Common myeloid progenitor, CD34-positive (primary cell): ENCODE measurements around the gene HLX.

Experiments used
- CTCF ChIA-PET: fragments of 350-600 bp; sonication (Branson Sonifier 250); formaldehyde crosslinking; loops from one replicate; lab custom pipeline; 2021; ENCODE audit warnings: antibody characterized with exemption; lab: Charles Lee
- POLR2A ChIA-PET: fragments of 350-600 bp; sonication (Branson Sonifier 250); formaldehyde crosslinking; loops from one replicate; lab custom pipeline; 2021; ENCODE audit warnings: antibody characterized with exemption; lab: Charles Lee
- DNase-seq, 3 donors: peaks; one replicate each; pipeline versions ENCODE4 v3.0.0 to v3.0.0-alpha.2; 2013
- H3K27ac ChIP-seq, 2 experiments: 1 replicate in 1 of 2; 2 replicates in 1 of 2; pipeline ENCODE4 v1.7.0; 2013; ENCODE audit warnings: inconsistent platforms in 2 of 2, low read length in 2 of 2, mild to moderate bottlenecking in 2 of 2, low read depth in 1 of 2, moderate library complexity in 1 of 2; ENCODE audit not compliant: severe bottlenecking in 2 of 2, insufficient read depth in 1 of 2, poor library complexity in 1 of 2
- H3K27me3 ChIP-seq, 5 experiments: replicated peaks in 2 of 5; 1 replicate in 3 of 5; 2 replicates in 2 of 5; pipeline versions ENCODE4 v1.6.1 to v1.7.0; 2013; ENCODE audit warnings: low read length in 4 of 5, mild to moderate bottlenecking in 2 of 5, moderate library complexity in 2 of 5, inconsistent platforms in 1 of 5; ENCODE audit not compliant: insufficient read depth in 5 of 5, control insufficient read depth in 4 of 5
- H3K36me3 ChIP-seq, 4 experiments: 1 replicate in 2 of 4; 2 replicates in 2 of 4; pipeline versions ENCODE4 v1.6.1 to v1.7.0; 2013; ENCODE audit warnings: low read length in 3 of 4, control low read depth in 1 of 4, mild to moderate bottlenecking in 1 of 4; ENCODE audit not compliant: control insufficient read depth in 4 of 4, insufficient read depth in 4 of 4
- H3K4me1 ChIP-seq, 4 experiments: 1 replicate in 3 of 4; 2 replicates in 1 of 4; pipeline versions ENCODE4 v1.6.1 to v1.7.1; 2013; ENCODE audit warnings: low read length in 3 of 4, mild to moderate bottlenecking in 3 of 4, control low read depth in 1 of 4, inconsistent platforms in 1 of 4, moderate library complexity in 1 of 4; ENCODE audit not compliant: control insufficient read depth in 4 of 4, insufficient read depth in 4 of 4; ENCODE audit errors: control extremely low read depth in 1 of 4
- H3K4me3 ChIP-seq, 7 experiments: 1 replicate in 4 of 7; 2 replicates in 3 of 7; pipeline versions ENCODE4 v1.5.1 to v1.7.0; 2013; ENCODE audit warnings: mild to moderate bottlenecking in 7 of 7, low read length in 6 of 7, moderate library complexity in 6 of 7, inconsistent platforms in 2 of 7, low read depth in 2 of 7, control low read depth in 1 of 7; ENCODE audit not compliant: insufficient read depth in 4 of 7, control insufficient read depth in 1 of 7; ENCODE audit errors: extremely low read depth in 1 of 7
- H3K9me3 ChIP-seq, 5 experiments: 1 replicate in 4 of 5; 2 replicates in 1 of 5; pipeline versions ENCODE4 v1.6.1 to v1.7.1; 2013; ENCODE audit warnings: low read length in 4 of 5, mild to moderate bottlenecking in 2 of 5, inconsistent platforms in 1 of 5, low read depth in 1 of 5, moderate library complexity in 1 of 5; ENCODE audit not compliant: control insufficient read depth in 4 of 5, insufficient read depth in 2 of 5; ENCODE audit errors: control extremely low read depth in 1 of 5
- WGBS: methylation state at CpG from one replicate; pipeline ENCODE4 v1.1.5; 2013; ENCODE audit not compliant: insufficient coverage; 5-methylcytosine and 5-hydroxymethylcytosine counted together

Gene HLX

DNA sequence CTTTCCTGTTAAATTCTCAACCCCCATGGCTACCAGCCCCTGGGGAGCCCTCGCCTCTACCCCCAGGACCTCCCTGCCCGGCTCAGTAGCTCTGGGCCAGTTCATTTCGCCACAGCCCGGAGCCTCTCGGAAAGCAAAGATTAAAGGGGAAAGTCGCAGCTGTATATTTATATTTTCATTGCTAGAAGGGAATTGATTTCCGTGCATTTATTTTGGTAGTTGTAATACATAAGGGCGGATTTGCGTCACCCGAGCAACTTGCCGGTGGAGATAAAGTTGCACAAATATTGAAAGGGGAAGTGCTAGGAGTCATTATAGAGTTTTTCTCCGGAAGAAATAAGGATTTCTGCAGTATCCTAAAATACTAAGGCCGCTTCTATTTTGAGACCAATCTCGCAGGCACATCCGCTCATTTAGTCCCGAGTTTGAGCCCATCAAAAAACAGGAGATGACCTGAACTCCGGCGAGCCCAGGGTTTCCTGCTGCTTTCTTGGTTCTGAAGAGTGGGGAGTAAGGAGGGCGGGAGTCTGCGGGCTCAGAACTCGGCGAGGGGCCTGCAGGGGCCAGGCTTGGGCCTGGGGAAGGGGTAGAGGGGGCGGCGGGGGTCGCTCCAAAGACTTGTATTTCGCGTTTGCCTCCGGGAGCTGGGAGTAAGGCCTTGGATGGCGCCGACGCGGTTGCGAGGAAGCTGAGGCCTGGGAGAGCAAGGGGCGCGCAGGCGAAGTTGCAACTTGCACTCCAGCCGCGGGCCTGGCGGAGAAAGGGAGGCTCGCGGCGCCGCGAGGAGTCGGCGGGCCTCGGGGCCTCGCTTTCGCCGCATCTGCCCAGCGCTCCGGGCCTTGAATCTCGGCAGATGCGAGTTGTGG is 2.5 kb upstream of the HLX start:
- Histone ChIP-seq H3K4me1 (peaks cover 21 to 53% (median 50%) of the 10 kb centered on the region in 4 experiments), H3K9me3 (no peaks in the 10 kb centered on the region), H3K27me3 (peaks cover 0 to 2% (median 0%) of the 10 kb centered on the region in 5 experiments), H3K4me3 (peak overlapping the region in 6 of 7 experiments; percentile 35 to 93 (median 82)), H3K36me3 (peaks cover 0 to 2% (median 0%) of the 10 kb centered on the region in 4 experiments), H3K27ac (peak overlapping the region; percentile 81 to 88)
- ChIA-PET POLR2A (interaction anchor here (1.4 to 1.5 kb wide), 2 partner anchors 38 to 156 kb away, joined by 4 to 5 read pairs; no protein-coding TSS in a partner anchor), CTCF (interaction anchor here (0.9 to 3.9 kb wide), 19 partner anchors 9 to 1579 kb away, joined by 3 to 61 read pairs (median 5); no protein-coding TSS in a partner anchor)
- WGBS, result under 1% methylated on average over 38 of the region's 54 CpGs
- DNase-seq, result peak; percentile 88 to 92 (median 92)

DNA sequence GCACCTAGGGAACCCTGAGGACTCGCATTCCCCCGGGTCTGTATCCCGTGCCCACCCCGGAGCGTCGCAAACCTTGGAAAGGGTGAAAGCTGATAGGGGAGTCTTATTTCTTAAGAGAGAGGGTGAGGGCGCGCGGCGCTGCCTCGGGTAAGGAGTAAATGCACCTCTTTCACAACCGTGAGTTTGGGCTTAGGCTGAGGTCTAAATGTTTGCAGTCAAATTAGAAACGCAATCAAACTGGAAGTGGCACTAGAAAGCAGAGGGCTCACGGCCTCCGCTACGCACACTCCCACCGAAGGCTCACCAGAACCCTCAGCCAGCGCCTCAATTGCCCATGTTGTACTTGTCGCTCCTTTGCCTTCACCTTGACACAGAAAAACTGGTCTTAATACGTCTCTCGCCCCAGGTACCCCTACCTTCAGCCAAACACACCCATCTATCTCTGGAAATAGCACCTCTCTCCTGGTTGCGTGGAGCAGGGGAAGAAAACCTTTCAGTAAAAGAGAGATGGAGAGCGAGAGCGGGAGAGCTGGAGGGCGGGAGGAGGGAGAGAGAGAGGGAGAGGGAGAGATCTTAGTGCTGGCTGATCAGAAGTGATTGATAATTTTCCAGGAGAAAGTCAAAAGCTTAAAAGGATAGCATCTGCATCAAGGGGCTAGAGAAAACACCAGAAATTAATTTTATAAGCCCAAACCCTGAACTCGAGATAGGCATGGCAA is 1.7 kb upstream of the HLX start:
- Histone ChIP-seq H3K27me3 (peaks cover 0 to 2% (median 0%) of the 10 kb centered on the region in 5 experiments), H3K36me3 (peaks cover 0 to 10% (median 0%) of the 10 kb centered on the region in 4 experiments), H3K4me1 (peaks cover 21 to 61% (median 58%) of the 10 kb centered on the region in 4 experiments), H3K27ac (peak overlapping the region; percentile 81 to 88), H3K4me3 (peak overlapping the region in 6 of 7 experiments; percentile 35 to 93 (median 82)), H3K9me3 (no peaks in the 10 kb centered on the region)
- ChIA-PET POLR2A (interaction anchor here (0.5 to 0.6 kb wide), 2 partner anchors 55 to 115 kb away, joined by 3 read pairs; no protein-coding TSS in a partner anchor), CTCF (interaction anchor here (0.9 to 3.0 kb wide), 6 partner anchors 13 to 297 kb away, joined by 3 to 15 read pairs (median 4); no protein-coding TSS in a partner anchor)
- DNase-seq, result peak in 1 of 3 donors; percentile 41
- 48% methylated on average over 16 of the region's 26 CpGs for WGBS

DNA sequence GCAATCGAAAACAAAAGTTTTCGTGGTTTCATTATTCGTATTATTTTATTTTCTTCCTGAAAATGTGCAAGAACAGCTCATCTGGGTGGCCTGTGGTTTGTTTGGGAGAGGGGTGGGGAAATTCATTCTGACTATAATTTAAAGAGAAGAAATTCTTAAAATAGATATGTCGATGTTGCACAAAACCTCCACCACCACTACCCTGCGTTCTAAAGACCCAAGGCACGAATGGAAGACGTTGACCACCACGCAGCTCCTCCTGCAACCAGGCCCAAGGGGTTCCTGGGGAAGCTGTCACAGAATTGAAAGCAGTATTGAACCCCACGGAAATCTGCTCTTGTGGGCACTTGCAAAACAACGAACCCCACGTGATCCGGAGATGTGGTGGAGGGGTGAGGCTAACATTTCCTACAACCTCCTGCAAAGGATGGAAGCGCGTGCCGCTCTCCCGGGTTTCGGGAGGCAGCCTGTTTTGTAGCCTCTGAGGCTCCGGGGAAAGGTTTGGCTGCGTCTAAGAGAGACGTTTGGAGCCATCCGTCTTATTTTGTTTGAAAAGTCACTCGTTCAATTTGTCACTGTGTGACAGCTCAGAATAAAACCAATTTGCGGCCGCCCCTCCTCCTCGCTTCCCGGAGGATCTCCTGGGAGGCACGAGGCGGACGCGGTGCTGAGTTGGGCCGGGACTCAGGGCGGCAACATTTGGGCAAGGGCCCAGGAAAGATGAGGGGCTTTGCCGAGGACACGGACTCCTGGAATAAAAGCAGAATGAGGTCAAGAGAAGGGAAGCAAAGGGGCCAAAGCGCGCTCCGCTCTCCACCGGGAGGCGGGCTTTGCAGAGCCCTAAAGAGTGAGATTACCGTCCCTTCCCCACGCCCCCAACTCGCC is 810 bp upstream of the HLX start:
- WGBS, result 0% methylated on average over 26 of the region's 42 CpGs
- DNase-seq, result peak in 2 of 3 donors; percentile 52 to 65
- H3K27me3 ChIP-seq, result peaks cover 0 to 2% (median 0%) of the 10 kb centered on the region in 5 experiments
- ChIA-PET POLR2A (interaction anchor here (0.6 to 0.9 kb wide), 3 partner anchors 14 to 933 kb away, joined by 3 to 7 read pairs (median 3); no protein-coding TSS in a partner anchor), CTCF (interaction anchor here (0.7 to 1.8 kb wide), 8 partner anchors 14 to 557 kb away, joined by 3 to 8 read pairs (median 3); no protein-coding TSS in a partner anchor)
- H3K4me1 ChIP-seq, result peaks cover 21 to 69% (median 64%) of the 10 kb centered on the region in 4 experiments
- H3K4me3 ChIP-seq, result peak overlapping the region; percentile 25 to 93 (median 79)
- H3K27ac ChIP-seq, result no peak overlapping the region
- H3K36me3 ChIP-seq, result peaks cover 0 to 10% (median 3%) of the 10 kb centered on the region in 4 experiments
- H3K9me3 ChIP-seq, result no peaks in the 10 kb centered on the region

DNA sequence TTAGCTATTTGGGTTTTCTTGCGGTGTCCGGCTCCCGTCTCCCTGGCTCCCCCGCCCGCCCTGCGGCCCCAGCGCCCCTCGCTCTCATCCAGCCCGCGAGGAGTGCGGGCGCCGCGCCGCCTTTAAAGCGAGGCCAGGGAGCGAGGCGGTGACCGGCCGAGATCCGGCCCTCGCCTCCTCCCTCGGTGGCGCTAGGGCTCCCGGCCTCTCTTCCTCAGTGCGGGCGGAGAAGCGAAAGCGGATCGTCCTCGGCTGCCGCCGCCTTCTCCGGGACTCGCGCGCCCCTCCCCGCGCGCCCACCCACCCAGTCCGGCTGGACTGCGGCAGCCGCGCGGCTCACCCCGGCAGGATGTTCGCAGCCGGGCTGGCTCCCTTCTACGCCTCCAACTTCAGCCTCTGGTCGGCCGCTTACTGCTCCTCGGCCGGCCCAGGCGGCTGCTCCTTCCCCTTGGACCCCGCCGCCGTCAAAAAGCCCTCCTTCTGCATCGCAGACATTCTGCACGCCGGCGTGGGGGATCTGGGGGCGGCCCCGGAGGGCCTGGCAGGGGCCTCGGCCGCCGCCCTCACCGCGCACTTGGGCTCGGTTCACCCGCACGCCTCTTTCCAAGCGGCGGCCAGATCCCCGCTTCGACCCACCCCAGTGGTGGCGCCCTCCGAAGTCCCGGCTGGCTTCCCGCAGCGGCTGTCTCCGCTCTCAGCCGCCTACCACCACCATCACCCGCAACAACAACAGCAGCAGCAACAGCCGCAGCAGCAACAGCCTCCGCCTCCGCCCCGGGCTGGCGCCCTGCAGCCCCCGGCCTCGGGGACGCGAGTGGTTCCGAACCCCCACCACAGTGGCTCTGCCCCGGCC is 492 bp downstream of the HLX start:
- 0% methylated on average over 53 of the region's 94 CpGs for WGBS
- Histone ChIP-seq H3K27ac (peak overlapping the region; percentile 33 to 68), H3K4me3 (peak overlapping the region; percentile 51 to 93 (median 79)), H3K36me3 (peaks cover 4 to 19% (median 16%) of the 10 kb centered on the region in 4 experiments), H3K27me3 (peaks cover 0 to 10% (median 2%) of the 10 kb centered on the region in 5 experiments), H3K9me3 (no peaks in the 10 kb centered on the region), H3K4me1 (peaks cover 21 to 65% (median 62%) of the 10 kb centered on the region in 4 experiments)
- ChIA-PET CTCF (interaction anchor here (0.7 to 1.8 kb wide), 3 partner anchors 13 to 323 kb away, joined by 3 to 8 read pairs (median 4); no protein-coding TSS in a partner anchor), POLR2A (interaction anchor here (0.9 kb wide), 1 partner anchor 287 kb away, joined by 3 read pairs; no protein-coding TSS in a partner anchor)
- peak in 2 of 3 donors; percentile 54 to 66 for DNase-seq

DNA sequence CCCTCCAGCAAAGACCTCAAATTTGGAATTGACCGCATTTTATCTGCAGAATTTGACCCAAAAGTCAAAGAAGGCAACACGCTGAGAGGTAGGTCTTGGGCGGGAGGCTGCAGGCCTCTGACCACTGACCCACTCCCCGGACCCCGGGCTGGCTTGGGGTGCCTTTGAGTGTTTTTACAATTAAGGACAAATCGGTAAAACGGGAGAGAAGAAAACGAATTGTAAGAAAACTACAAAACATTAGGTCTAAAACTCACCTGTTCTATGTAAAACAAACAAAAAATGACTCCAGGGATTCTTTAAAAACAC is 1.1 kb downstream of the HLX start:
- 0% methylated on average over 3 of the region's 8 CpGs for WGBS
- H3K4me1 ChIP-seq, result peaks cover 21 to 65% (median 62%) of the 10 kb centered on the region in 4 experiments
- peaks cover 5 to 25% (median 19%) of the 10 kb centered on the region in 4 experiments for H3K36me3 ChIP-seq
- no peaks in the 10 kb centered on the region for H3K9me3 ChIP-seq
- H3K4me3 ChIP-seq, result peak overlapping the region; percentile 51 to 93 (median 79)
- ChIA-PET CTCF (no interaction called here), POLR2A (no interaction called here)
- no peak overlapping the region for H3K27ac ChIP-seq
- peaks cover 0 to 10% (median 2%) of the 10 kb centered on the region in 5 experiments for H3K27me3 ChIP-seq
- no peak for DNase-seq
